CD14-positive monocyte (primary cell): Measurements from ENCODE around the gene XYLT1. TPM values are rescaled to one million over a fixed set of nuclear protein-coding genes. Genes with fewer than 3 reads are reported as not detected.

Source experiments
- DNase-seq, 3 donors: peaks; one replicate each; pipeline ENCODE4 v3.0.0-alpha.2; 2011 to 2022
- H2AFZ ChIP-seq: 2 replicates; pipeline ENCODE4 v1.6.0; 2012; ENCODE audit warnings: mild to moderate bottlenecking, low read depth, low read length, inconsistent platforms; ENCODE audit not compliant: insufficient read depth, poor library complexity, severe bottlenecking
- H3K27ac ChIP-seq, 2 donors: 1 replicate in 1 of 2; 2 replicates in 1 of 2; pipeline ENCODE4 v1.5.1; 2012 to 2013; ENCODE audit warnings: low read length in 2 of 2, control low read depth in 1 of 2, inconsistent platforms in 1 of 2, low read depth in 1 of 2, mild to moderate bottlenecking in 1 of 2
- H3K27me3 ChIP-seq, 2 donors: one replicate each; pipeline versions ENCODE4 v1.6.0 to v1.6.1; 2011 to 2013; ENCODE audit warnings: low read length in 2 of 2; ENCODE audit not compliant: control insufficient read depth in 2 of 2, insufficient read depth in 2 of 2
- H3K36me3 ChIP-seq, 2 donors: replicated peaks in 1 of 2; 1 replicate in 1 of 2; 2 replicates in 1 of 2; pipeline versions ENCODE4 v1.5.1 to v1.6.1; 2012 to 2013; ENCODE audit warnings: low read length in 2 of 2, control low read depth in 1 of 2, inconsistent platforms in 1 of 2, mild to moderate bottlenecking in 1 of 2; ENCODE audit not compliant: insufficient read depth in 2 of 2, control insufficient read depth in 1 of 2
- H3K4me1 ChIP-seq, 2 donors: 1 replicate in 1 of 2; 2 replicates in 1 of 2; pipeline versions ENCODE4 v1.5.1 to v1.6.1; 2012 to 2013; ENCODE audit warnings: low read length in 2 of 2, control low read depth in 1 of 2, inconsistent platforms in 1 of 2, mild to moderate bottlenecking in 1 of 2, moderate library complexity in 1 of 2; ENCODE audit not compliant: insufficient read depth in 2 of 2, control insufficient read depth in 1 of 2
- H3K4me2 ChIP-seq: replicated peaks from 2 replicates; pipeline ENCODE3; 2012; ENCODE audit warnings: low read length, moderate library complexity, mild to moderate bottlenecking; ENCODE audit not compliant: poor library complexity, severe bottlenecking; ENCODE audit errors: extremely low read depth
- H3K4me3 ChIP-seq, 3 experiments: fragments of 200-600 bp in 1 of 3; sonication (generic) in 1 of 3; replicated peaks in 1 of 3; 1 replicate in 2 of 3; 2 replicates in 1 of 3; pipeline ENCODE4 v1.5.1; 2011 to 2013; ENCODE audit warnings: low read length in 3 of 3, mild to moderate bottlenecking in 3 of 3, control low read depth in 2 of 3, low read depth in 2 of 3, inconsistent platforms in 1 of 3, moderate library complexity in 1 of 3
- H3K79me2 ChIP-seq: 2 replicates; pipeline ENCODE4 v1.6.0; 2012; ENCODE audit warnings: mild to moderate bottlenecking, control low read depth, inconsistent platforms, low read length, moderate library complexity; ENCODE audit not compliant: insufficient read depth
- H3K9ac ChIP-seq: 2 replicates; pipeline ENCODE4 v1.6.0; 2017; ENCODE audit warnings: low read length, mild to moderate bottlenecking; ENCODE audit not compliant: insufficient read depth, poor library complexity, severe bottlenecking
- H3K9me3 ChIP-seq, 2 donors: replicated peaks in 1 of 2; 1 replicate in 1 of 2; 2 replicates in 1 of 2; pipeline versions ENCODE4 v1.5.1 to v1.6.1; 2012 to 2013; ENCODE audit warnings: low read length in 2 of 2, control low read depth in 1 of 2; ENCODE audit not compliant: control insufficient read depth in 1 of 2, insufficient read depth in 1 of 2
- H4K20me1 ChIP-seq: 2 replicates; pipeline ENCODE4 v1.6.0; 2012; ENCODE audit warnings: mild to moderate bottlenecking, low read length, control low read depth, moderate library complexity; ENCODE audit not compliant: insufficient read depth
- H3K27ac Mint-ChIP-seq, 7 donors: one replicate each; pipeline ENCODE4 v1.8.0; 2020; ENCODE audit warnings: mild to moderate bottlenecking in 7 of 7, mixed read lengths in 7 of 7, moderate library complexity in 6 of 7, inconsistent platforms in 2 of 7
- H3K27me3 Mint-ChIP-seq, 3 donors: one replicate each; pipeline ENCODE4 v1.8.0; 2021 to 2022; ENCODE audit warnings: low read depth in 3 of 3, mild to moderate bottlenecking in 3 of 3, mixed read lengths in 3 of 3, moderate library complexity in 3 of 3, inconsistent platforms in 1 of 3
- H3K36me3 Mint-ChIP-seq, 2 donors: one replicate each; pipeline ENCODE4 v1.8.0; 2020; ENCODE audit warnings: mixed read lengths in 2 of 2, inconsistent platforms in 1 of 2, mild to moderate bottlenecking in 1 of 2
- H3K4me1 Mint-ChIP-seq: one replicate; pipeline ENCODE4 v1.8.0; 2020; ENCODE audit warnings: mild to moderate bottlenecking, mixed read lengths
- H3K4me3 Mint-ChIP-seq, 2 donors: one replicate each; pipeline ENCODE4 v1.8.0; 2020; ENCODE audit warnings: mild to moderate bottlenecking in 2 of 2, mixed read lengths in 2 of 2, moderate library complexity in 1 of 2
- H3K9me3 Mint-ChIP-seq, 7 donors: one replicate each; pipeline ENCODE4 v1.8.0; 2020 to 2022; ENCODE audit warnings: mixed read lengths in 7 of 7, mild to moderate bottlenecking in 6 of 7, moderate library complexity in 6 of 7, inconsistent platforms in 2 of 7
- WGBS: methylation state at CpG from one replicate; pipeline ENCODE4 v1.1.5; 2013; ENCODE audit warnings: missing lambda C conversion rate; ENCODE audit not compliant: insufficient coverage; 5-methylcytosine and 5-hydroxymethylcytosine counted together
- intact Hi-C, 2 donors: fragments of 100-400 bp; cut with micrococcal nuclease; formaldehyde crosslinking; loops; one replicate each; pipeline versions ENCODE4 v1.15.0 to v1.15.1; 2023
- polyA plus RNA-seq, 3 donors: library from polyadenylated mRNA; depleted of rRNA in 1 of 3; unstranded in 2 of 3; stranded (reverse) in 1 of 3; fragments of 300-500 nt in 2 of 3; fragments of >200 nt in 1 of 3; fragmentation: Illumina TruSeq in 2 of 3; gene quantifications; 1 replicate in 2 of 3; 2 replicates in 1 of 3; pipeline ENCODE4 v1.2.3, GENCODE V29; 2012 to 2021
- TF ChIP-seq, protein P1 (sequence below): fragments of 200-600 bp; IDR thresholded peaks from one replicate; pipeline ENCODE4 v1.8.0; 2022; ENCODE audit warnings: antibody characterized with exemption, mild to moderate bottlenecking

Gene XYLT1
- polyA plus RNA-seq, 3 donors = 0.51 to 9.4 (median 1.6) TPM

DNA sequence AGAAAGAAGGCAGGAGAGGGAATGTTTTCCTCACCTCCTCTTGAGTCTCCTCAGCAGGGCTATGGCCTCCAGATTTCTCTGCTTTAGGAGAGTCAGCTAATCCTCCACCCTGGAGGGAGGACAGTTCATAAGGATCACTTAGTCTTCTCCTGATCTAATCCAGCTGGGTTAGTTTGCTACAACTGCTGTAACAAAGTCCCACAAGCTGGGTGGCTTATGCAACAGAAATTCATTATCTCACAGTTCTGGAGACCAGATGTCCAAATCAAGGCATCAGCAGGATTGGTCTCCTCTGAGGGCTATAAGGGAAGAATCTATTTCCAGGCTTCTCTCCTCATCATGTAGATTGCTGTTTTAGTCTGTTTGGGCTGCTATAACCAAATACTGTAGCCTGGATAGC, 40.6 kb upstream of the XYLT1 start:
- Histone ChIP-seq H3K4me2 (no peak overlapping the region), H3K4me3 (no peak overlapping the region), H3K36me3 (no peaks in the 10 kb centered on the region), H3K9ac (no peak overlapping the region), H3K79me2 (no peaks in the 10 kb centered on the region), H3K27ac (no peak overlapping the region), H3K9me3 (peaks cover 0 to 10% of the 10 kb centered on the region in 2 donors), H4K20me1 (no peaks in the 10 kb centered on the region), H3K27me3 (peaks cover 0 to 2% of the 10 kb centered on the region in 2 donors), H2AFZ (no peak overlapping the region), H3K4me1 (no peaks in the 10 kb centered on the region)
- Mint-ChIP-seq H3K4me3 (no peak overlapping the region), H3K36me3 (no peaks in the 10 kb centered on the region), H3K27ac (no peak overlapping the region), H3K27me3 (peaks cover 7 to 19% (median 11%) of the 10 kb centered on the region in 3 donors), H3K4me1 (no peaks in the 10 kb centered on the region), H3K9me3 (peaks cover 0 to 17% (median 9%) of the 10 kb centered on the region in 7 donors)
- DNase-seq = no peak
- intact Hi-C loops = no loop called here
- TF ChIP-seq, protein P1, sequence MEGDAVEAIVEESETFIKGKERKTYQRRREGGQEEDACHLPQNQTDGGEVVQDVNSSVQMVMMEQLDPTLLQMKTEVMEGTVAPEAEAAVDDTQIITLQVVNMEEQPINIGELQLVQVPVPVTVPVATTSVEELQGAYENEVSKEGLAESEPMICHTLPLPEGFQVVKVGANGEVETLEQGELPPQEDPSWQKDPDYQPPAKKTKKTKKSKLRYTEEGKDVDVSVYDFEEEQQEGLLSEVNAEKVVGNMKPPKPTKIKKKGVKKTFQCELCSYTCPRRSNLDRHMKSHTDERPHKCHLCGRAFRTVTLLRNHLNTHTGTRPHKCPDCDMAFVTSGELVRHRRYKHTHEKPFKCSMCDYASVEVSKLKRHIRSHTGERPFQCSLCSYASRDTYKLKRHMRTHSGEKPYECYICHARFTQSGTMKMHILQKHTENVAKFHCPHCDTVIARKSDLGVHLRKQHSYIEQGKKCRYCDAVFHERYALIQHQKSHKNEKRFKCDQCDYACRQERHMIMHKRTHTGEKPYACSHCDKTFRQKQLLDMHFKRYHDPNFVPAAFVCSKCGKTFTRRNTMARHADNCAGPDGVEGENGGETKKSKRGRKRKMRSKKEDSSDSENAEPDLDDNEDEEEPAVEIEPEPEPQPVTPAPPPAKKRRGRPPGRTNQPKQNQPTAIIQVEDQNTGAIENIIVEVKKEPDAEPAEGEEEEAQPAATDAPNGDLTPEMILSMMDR = no peak

DNA sequence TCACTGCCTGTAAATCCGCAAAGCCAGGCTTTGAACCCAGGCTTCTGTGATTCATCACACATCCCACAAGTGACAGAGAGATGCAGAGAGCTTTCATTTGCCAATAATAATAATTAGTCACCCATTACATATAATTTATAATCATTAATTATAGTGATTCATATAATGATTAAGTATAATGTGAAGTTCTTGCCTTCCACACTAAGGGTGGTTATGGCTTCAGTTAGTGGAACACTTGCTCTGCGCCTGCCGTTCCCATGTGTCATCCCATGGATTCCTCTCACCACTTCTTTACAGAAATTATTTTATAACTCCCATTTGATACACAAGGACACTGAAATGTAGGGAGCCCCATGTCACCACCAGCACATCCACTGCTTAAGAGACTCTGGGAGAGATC, 39.8 kb upstream of the XYLT1 start:
- Histone ChIP-seq H3K36me3 (no peaks in the 10 kb centered on the region), H4K20me1 (no peaks in the 10 kb centered on the region), H3K9ac (no peak overlapping the region), H3K9me3 (peaks cover 0 to 10% of the 10 kb centered on the region in 2 donors), H3K4me2 (no peak overlapping the region), H3K27ac (no peak overlapping the region), H2AFZ (no peak overlapping the region), H3K79me2 (no peaks in the 10 kb centered on the region), H3K4me3 (no peak overlapping the region), H3K27me3 (peaks cover 0 to 2% of the 10 kb centered on the region in 2 donors), H3K4me1 (no peaks in the 10 kb centered on the region)
- Mint-ChIP-seq H3K4me1 (no peaks in the 10 kb centered on the region), H3K4me3 (no peak overlapping the region), H3K9me3 (peaks cover 0 to 21% (median 10%) of the 10 kb centered on the region in 7 donors), H3K27ac (no peak overlapping the region), H3K36me3 (no peaks in the 10 kb centered on the region), H3K27me3 (peaks cover 7 to 19% (median 9%) of the 10 kb centered on the region in 3 donors)
- intact Hi-C loops = no loop called here
- WGBS = 100% methylated on average over 1 of the region's 3 CpGs
- DNase-seq = no peak
- TF ChIP-seq, protein P1 = no peak
